NK-92 treated with Interleukin-12 subunit alpha and Interleukin-12 subunit beta, amount 100 ng/mL, for 24 hours (cell line): ENCODE results near the gene AWAT2.
"Not testable (repeated sequence)": the region's sequence is repeated elsewhere in the genome, so short reads cannot be mapped to it uniquely, and the experiment has no call there.

Experiments used
- DNase-seq: peaks from one replicate; lab custom pipeline; 2025; lab: John Stamatoyannopoulos, UW

AWAT2 gene

DNA sequence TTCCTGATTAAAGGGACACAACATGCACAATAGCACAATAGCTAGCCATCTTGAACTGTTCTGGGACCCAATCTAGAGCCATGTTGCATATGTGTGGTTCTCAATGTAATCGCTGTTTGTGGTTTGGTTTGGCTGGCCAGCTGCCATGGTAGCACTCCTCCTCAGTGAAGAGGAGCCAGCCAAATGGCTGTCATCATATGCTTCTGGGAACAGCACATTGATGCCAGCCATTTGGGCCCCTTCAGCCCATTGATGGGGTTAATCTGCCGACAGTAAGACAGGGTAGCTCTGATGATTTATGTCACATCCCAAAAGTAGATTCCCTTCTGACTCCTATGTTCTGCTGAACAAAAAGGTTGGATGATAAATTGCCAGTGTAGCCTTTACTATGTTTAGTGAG, 48.5 kb downstream of the AWAT2 start:
- DNase-seq: no peak

DNA sequence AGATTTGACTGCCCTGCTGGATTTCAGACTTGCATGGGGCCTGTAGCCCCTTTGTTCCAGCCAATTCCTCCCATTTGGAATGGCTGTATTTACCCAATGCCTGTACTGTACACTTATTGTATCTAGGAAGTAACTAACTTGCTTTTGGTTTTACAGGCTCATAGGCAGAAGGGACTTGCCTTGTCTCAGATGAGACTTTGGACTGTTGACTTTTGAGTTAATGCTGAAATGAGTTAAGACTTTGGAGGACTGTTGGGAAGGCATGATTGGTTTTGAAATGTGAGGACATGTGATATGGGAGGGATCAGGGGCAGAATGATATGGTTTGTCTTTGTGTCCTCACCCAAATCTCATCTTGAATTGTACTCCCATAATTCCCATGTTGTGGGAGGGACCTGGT, 51.4 kb downstream of the AWAT2 start:
- DNase-seq: not testable (repeated sequence)

DNA sequence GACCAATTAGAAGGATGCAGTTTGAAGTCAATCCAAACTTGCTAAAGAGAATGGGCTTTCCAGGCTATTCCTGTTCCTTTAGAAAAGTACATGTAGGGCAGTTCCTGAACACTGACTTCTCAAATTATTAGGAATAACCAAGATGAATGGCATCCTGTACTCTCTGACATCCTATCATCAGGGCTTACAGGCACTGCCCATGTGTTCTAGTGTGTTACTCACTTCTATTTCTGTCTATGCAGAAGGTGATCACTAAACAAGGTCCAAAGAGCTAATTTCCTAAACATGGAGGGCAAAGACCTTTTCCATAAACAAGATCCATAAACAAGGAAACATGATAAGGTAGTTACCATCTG, 53.6 kb downstream of the AWAT2 start:
- no peak for DNase-seq

- DNase-seq: no peak
These were observed 54.2 kb downstream of the AWAT2 start for GRCh38 chrX:69995362-69996112.

GRCh38 chrX:69993494-69993893, 56.2 kb downstream of the AWAT2 start:
- DNase-seq: no peak

- DNase-seq: no peak
These were observed 58.1 kb downstream of the AWAT2 start for GRCh38 chrX:69991685-69992084.
